Activated T-helper 1 cell treated with Interleukin-2 at 50 U/mL for 16 hours (primary cell): ENCODE data around the gene MTARC2.

Experiments
- DNase-seq: peaks from one replicate; pipeline ENCODE4 v3.0.0-alpha.2; 2020; ENCODE audit warnings: low read depth

MTARC2 gene

GRCh38 chr1:220804202-220804586 lies 56.1 kb downstream of the MTARC2 start:
- no peak for DNase-seq

DNA sequence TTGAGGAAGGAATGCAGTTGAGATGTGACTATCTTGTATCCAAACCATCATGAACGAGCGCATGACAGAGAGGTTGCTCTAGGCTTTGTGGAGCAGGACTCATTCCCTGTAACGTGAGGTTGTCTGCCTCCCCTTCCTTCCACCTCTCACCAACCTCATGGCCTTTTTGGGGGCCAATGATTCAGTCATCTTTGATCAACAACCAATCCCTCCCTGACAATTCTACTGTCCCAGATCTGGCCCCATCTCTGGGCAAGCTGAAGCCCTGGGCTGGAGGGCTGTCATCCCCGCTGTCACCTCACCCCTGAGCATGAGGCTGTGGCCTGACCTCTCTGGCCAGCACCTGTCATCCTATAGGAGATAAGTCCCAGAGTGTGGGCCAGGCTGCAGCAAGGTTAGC lies 58.3 kb downstream of the MTARC2 start:
- DNase-seq: no peak

- DNase-seq: no peak
These were observed 59.6 kb downstream of the MTARC2 start for GRCh38 chr1:220807726-220808125.

DNA sequence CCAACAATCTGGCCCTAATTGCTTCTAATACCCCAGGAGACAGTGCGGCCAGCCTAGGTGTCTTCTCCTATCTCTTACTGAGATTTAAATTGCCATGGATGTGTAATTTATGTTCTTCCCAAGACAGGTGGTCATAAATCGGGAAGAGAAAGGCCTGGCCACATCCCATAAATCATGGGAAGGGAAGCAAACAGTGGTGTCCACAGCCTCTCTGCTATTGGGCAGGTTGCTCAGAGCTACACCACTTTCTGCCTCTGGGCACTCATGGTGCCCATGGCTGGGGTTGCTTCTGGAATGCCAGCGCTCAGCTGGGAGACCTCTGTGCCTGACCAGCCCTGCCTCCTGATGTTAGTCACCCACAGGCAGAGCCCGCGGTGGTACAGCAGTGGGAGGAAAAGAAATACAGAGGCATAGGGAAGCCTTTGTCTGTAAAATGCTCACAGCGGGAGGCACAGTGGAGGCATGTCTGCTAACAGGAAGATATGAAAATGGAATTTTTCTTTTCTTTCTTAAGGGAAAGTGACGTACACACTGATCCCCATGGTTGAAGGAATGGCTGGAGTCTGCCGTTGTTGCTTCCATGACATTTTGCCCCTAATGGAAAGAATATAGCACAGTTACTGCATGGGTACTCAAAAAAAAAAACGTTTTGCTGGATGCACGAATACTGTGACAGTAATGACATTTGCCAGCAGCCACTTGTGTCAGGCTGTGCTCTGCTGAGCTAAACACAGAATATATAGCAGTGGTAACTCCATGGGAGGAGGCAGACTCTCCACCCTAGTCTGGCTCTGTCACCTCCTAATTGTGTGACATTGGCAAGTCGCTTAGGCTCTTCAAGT lies 60.4 kb downstream of the MTARC2 start:
- DNase-seq: no peak

DNA sequence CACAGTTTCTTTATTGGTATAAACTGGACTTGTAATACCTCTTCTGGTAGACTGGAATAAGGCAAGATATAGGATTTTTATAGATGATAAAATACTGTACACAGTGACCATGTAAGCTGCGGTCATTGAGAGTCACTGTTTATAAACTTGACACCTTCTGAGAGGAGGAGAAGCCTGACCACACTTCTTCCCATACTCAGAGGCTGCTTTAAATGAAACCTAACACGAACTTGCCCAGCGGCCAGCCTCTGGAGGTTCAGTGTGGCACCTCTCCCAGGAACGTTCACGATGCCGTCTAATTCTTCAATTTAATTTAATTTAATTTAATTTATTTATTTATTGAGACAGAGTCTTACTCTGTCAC lies 61.0 kb downstream of the MTARC2 start:
- DNase-seq: no peak

DNA sequence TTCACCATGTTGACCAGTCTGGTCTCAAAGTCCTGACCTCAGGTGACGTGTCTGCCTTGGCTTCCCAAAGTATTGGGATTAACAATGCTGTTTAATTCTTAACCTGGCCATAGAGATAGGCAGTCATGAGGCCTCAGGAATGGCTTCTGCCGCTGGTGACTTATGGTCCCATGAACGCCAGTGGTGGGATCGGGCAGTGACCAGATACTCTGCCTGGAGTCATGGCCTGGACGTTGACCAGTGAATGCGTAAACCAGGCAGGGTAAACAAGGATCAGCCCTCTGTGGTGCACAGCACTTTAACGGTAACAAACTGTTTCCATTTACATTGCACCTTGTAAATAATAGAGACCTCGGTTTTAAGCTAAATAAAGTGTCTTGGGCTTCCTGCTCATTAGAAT lies 61.6 kb downstream of the MTARC2 start:
- no peak for DNase-seq

GRCh38 chr1:220810179-220810653 lies 62.1 kb downstream of the MTARC2 start:
- DNase-seq: peak; percentile 39

- DNase-seq: no peak
These were observed 62.8 kb downstream of the MTARC2 start for GRCh38 chr1:220810963-220811362.

DNA sequence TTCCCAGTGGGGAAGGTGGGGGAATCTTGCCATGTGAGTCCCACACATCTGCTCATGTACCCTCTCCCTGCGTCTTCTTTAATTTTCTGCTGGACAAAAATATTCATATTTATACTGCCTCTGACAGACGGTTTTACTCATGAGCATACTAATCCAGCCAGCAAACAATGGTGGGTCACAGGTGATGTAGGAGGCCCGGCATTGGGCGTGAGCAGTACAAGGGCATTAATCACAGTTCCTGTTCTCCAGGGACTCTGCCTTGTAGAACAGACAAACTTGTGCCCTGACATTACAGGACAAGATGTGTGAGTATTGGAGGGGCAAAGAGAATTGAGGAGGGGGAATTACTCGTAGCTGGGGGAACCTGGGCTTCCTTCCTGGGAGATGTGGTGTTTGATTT lies 63.6 kb downstream of the MTARC2 start:
- no peak for DNase-seq

- DNase-seq: no peak
These were observed 64.2 kb downstream of the MTARC2 start for GRCh38 chr1:220812308-220812707.

DNA sequence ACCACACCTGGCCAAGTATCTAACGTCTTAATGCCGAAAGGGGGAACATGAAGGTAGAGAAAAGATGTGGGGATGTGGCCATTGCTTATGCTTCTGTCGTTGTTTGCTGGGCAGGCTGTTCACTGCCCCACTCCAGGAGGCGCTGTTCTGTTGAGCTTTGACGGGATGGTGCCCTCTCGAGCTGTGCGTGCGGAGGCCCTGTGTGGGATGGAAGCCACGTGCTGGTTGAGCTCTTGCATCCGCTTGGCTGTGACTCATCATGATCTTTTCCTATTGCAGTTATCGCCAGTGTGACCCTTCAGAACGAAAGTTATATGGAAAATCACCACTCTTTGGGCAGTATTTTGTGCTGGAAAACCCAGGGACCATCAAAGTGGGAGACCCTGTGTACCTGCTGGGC lies 64.9 kb downstream of the MTARC2 start:
- no peak for DNase-seq

GRCh38 chr1:220815409-220815808 lies 67.3 kb downstream of the MTARC2 start:
- DNase-seq: no peak

DNA sequence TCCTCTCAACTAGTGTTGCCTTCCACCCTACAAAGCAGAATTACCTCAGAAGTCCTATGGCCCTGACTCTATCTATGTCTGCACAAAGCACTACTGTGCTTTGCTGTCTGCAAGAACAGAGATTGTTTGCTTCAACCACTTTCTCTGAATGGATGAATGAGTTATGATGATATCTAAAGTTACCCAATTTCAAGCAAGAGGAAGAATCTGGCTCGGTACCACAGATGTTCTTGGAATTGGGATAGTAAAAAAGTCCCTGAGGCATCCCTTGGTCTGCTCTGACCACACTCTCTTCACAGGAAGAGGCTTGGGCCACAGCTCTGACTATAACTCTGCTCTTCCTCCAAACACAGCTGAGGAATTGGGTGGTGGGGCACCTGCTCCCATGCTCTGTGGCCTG lies 69.8 kb downstream of the MTARC2 start:
- DNase-seq: no peak

DNA sequence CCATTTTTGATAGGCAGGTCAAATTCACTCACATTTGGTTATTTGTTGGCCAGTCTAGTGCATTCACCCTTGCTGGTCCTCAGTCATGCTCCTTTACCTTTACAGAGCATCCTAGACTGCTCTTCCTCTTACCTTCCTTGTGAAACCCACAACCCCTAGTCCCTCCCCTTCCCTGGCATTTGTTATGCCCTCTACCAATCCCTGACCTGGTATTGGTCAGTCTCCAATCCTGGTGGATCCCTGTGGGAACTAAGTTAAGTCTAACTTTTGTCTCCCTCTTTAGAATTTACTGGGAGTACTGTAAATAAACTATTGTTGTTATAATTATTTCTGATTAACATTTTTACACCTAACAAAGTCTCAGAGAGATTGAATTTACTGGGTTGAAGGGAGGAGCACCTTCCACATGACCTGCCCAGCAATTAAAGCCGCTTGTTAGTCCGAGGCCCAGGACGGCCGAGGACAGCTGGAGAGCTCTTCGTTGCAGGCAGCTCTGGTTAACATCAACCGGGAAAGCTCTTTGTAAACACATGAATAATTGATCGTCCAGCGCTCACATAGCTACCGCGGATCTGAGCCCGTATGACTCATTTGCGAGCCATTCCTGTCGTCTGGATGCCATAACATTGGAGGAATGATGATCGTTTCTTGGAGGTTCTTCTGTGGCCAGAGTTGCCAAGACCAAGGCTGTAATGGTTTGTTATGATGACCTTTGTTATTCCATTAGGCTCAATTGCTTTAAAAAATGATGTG lies 70.5 kb downstream of the MTARC2 start:
- no peak for DNase-seq

DNA sequence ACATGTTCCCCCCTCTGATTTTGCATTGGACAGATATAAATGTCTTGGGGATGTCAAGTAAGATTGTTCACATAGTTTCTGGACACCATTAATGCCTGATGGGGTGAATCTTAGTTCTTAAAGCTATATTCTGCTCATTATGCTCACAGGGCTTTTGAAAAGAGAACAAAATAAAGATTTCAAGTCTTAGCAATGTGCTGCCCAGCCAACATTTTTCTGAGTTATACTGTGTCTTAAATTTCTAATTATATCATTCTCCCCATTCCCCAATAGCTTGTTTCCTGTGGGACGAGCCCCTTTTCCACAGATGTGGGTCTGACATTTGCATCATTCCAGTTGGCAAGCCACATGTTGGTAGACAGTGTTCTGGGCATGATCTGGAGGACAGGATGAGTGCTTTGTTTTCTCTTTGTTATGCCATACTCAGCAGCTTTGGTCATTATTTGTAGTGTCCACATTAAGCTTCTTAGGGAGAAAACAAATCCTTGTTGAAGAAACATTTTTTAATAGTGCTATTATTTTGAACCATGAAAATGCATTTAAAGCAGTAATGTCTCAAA lies 71.4 kb downstream of the MTARC2 start:
- no peak for DNase-seq

DNA sequence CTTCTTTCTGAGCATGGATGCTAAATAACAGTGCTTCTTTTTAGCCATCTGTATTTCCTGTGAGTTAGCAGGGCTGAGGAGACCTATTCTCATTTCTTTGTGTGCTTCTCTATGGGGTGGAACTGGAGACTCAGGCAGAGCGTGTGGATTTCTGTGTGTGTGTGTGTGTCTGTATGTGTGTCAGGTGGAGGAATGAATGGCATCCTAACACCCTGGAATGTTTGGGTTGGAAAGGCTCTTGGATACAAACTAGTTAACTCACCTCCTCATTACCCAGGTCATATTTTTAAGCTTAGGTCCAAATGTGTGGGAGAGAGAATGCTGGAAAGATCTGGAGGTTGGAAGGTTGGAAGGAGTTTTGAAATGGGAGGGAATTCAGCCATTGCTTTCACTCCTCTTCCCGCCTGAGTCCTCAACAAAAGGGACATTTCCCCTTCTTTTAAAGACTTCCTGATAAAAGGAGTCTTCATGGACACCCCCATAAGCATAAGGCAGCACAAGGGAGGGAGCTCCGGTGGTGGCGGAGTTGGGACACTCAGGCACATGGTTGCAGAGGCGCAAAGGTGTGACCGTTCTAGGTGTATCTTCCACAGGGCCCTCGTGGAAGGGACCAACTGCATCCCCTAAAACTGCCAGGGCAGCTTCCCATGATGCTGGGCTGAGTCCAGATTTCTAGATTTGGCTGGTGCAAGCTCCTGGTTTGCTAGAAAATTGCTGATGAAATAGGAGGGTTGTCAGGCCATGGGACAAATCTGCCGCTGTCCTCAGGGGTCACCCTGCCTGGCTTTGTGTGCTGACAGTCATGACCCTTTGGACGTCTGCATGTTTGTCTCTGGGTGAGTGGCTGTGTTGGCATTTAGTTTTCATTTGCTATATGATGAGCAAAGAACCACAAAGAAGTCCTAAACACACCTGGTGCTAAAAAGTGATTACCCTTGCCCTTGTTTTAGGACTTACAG lies 76.2 kb downstream of the MTARC2 start:
- DNase-seq: no peak

DNA sequence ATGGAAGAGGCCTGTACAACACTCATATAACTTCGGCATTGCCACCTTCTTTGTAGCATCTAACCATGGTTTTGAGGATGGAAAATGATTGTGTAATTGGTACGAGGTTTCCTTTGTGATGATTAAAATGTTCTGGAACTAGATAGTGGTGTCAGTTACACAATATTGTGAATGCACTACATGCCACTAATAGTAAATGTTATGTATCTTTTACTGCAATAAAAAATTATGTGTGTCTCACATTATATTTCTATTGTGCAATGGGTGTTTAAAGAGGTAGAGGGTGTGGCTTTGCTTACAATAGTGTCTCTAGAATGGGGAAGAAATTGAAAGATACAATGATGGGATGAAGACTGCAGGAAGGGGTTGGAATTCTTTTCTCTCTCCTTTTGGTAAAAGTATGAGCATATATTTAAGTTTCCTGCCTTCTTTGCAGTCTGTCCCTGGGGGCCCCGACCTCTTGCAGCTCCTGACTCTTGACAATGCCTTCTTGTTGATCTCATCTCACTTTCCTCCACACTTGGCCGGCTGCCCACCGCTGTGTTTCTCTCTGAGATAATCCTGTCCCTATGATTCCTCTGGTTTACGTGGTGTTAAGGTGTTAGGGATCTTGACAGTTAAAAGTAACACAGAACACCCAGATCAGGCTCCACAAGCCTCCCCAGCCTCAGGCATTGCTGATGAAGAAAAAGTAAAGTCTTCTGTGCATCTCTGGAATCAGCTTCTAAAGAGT lies 77.9 kb downstream of the MTARC2 start:
- DNase-seq: no peak

- DNase-seq: no peak
These were observed 78.6 kb downstream of the MTARC2 start for GRCh38 chr1:220826729-220827128.

- DNase-seq: no peak
These were observed 79.5 kb downstream of the MTARC2 start for GRCh38 chr1:220827445-220828178.

- DNase-seq: no peak
These were observed 80.0 kb downstream of the MTARC2 start for GRCh38 chr1:220828179-220828490.
